NT2/D1 (cell line): ENCODE measurements around the gene LPIN3.

ENCODE experiments used
- DNase-seq: peaks from one replicate; pipeline ENCODE4 v3.0.0-alpha.2; 2011; ENCODE audit warnings: low read depth, low spot score
- H3K27me3 ChIP-seq: 2 replicates; pipeline ENCODE4 v1.6.0; 2011; ENCODE audit warnings: mild to moderate bottlenecking; ENCODE audit not compliant: insufficient read length, insufficient read depth
- H3K36me3 ChIP-seq: 2 replicates; pipeline ENCODE4 v1.6.1; 2011; ENCODE audit warnings: mild to moderate bottlenecking, low read length, mixed read lengths; ENCODE audit not compliant: insufficient read depth, insufficient read length
- H3K4me1 ChIP-seq: 2 replicates; pipeline ENCODE4 v1.5.1; 2011; ENCODE audit not compliant: insufficient read depth, insufficient read length
- H3K4me3 ChIP-seq: 2 replicates; pipeline ENCODE4 v1.5.1; 2011; ENCODE audit warnings: low read depth; ENCODE audit not compliant: insufficient read length
- H3K9ac ChIP-seq: 2 replicates; pipeline ENCODE4 v1.6.0; 2011; ENCODE audit warnings: low read depth; ENCODE audit not compliant: insufficient read length
- H3K9me3 ChIP-seq: 2 replicates; pipeline ENCODE4 v1.5.1; 2011; ENCODE audit warnings: mild to moderate bottlenecking, low read length; ENCODE audit not compliant: insufficient read depth
- SUZ12 ChIP-seq: IDR thresholded peaks from 2 replicates; pipeline ENCODE4 v1.6.1; 2011; ENCODE audit not compliant: insufficient read length, insufficient read depth; ENCODE audit errors: extremely low read depth
- YY1 ChIP-seq: IDR thresholded peaks from 2 replicates; pipeline ENCODE4 v1.6.1; 2011; ENCODE audit not compliant: insufficient read length, insufficient read depth
- ZNF274 ChIP-seq: IDR thresholded peaks from 2 replicates; pipeline ENCODE4 v1.6.1; 2011; ENCODE audit warnings: mild to moderate bottlenecking, low read depth, low read length

The LPIN3 gene

GRCh38 chr20:41408156-41408794 is 67.7 kb downstream of the LPIN3 start:
- H3K4me1 ChIP-seq, result peaks cover 8% of the 10 kb centered on the region
- peaks cover 94% of the 10 kb centered on the region for H3K36me3 ChIP-seq
- no peak overlapping the region for H3K4me3 ChIP-seq
- no peak for DNase-seq
- no peaks in the 10 kb centered on the region for H3K9me3 ChIP-seq
- H3K9ac ChIP-seq, result no peak overlapping the region
- TF ChIP-seq YY1 (no peak), ZNF274 (no peak), SUZ12 (no peak)
- no peaks in the 10 kb centered on the region for H3K27me3 ChIP-seq

- TF ChIP-seq YY1 (no peak), SUZ12 (no peak), ZNF274 (no peak)
- Histone ChIP-seq H3K27me3 (no peaks in the 10 kb centered on the region), H3K9me3 (no peaks in the 10 kb centered on the region), H3K4me1 (peaks cover 8% of the 10 kb centered on the region), H3K36me3 (peaks cover 94% of the 10 kb centered on the region), H3K9ac (no peak overlapping the region), H3K4me3 (no peak overlapping the region)
- DNase-seq, result no peak
Measured at GRCh38 chr20:41408986-41409385, 68.4 kb downstream of the LPIN3 start.
